Hematopoietic multipotent progenitor cell treated with erythropoietin and hydrocortisone succinate and interleukin-3 and kit ligand, for 4 days (in vitro differentiated cells): ENCODE data around the gene CHST10.
"Not testable (repeated sequence)": the region's sequence is repeated elsewhere in the genome, so short reads cannot be mapped to it uniquely, and the experiment has no call there.

Experiments used
- DNase-seq: peaks from one replicate; pipeline ENCODE4 v3.0.0-alpha.2; 2015

Gene CHST10

DNA sequence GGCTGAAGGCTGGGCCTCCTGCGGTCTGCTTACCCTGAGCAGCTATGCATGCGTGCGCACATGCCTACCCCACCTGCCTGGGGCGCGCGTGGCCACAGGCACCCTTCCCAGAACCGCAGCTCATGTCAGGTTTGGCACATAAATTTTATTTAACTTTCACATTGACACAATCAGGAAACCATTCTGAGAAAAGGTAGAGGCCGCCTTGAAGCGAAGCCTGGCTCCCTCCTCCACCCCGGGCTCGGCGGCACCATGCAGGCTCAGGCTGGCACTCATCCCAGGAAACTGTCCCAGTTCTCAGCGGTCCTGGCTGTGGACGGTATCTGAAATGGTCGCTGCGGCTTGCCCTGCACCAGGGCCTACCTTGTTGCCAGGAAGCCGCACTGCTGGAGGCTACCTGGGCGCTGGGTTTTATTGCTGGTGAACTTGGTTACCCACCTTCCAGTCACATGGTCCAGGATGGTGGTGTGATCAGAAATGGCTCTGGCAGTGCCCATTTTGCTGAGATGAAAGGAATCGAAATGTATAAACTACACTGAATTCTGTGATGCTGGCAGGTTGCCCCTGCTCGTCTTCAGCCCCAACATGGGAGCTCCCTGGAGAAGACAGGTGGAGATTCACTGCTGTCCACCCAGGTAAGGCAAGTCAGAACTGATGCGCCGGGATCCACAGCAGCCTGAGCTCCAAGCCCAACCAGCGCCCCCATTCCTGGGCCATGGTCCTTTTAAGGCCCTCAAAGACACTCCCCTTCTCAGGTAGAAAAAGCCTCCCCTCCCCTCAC is 25.5 kb downstream of the CHST10 start:
- no peak for DNase-seq

- no peak for DNase-seq
Measured at GRCh38 chr2:100390001-100390940, 27.2 kb downstream of the CHST10 start.

- no peak for DNase-seq
Measured at GRCh38 chr2:100388703-100389102, 28.8 kb downstream of the CHST10 start.

DNA sequence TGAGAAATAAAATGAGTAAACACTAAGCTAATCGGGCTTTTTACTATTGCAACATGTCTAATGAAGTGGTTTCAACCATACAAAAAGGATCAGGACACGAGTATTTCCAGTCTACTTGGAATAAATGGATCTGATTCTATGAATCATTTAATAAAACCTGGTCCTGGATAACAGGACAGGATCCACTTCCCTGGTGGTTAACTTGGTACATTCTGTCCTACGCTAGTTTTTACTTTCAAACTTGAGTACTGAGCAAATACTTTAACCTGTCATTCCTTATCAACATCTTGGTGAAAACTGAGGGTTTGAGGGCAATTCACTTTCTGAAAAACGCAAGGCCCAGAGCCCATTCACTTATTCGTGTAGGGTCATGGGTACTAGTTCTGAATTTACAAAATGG is 33.5 kb downstream of the CHST10 start:
- DNase-seq = no peak

DNA sequence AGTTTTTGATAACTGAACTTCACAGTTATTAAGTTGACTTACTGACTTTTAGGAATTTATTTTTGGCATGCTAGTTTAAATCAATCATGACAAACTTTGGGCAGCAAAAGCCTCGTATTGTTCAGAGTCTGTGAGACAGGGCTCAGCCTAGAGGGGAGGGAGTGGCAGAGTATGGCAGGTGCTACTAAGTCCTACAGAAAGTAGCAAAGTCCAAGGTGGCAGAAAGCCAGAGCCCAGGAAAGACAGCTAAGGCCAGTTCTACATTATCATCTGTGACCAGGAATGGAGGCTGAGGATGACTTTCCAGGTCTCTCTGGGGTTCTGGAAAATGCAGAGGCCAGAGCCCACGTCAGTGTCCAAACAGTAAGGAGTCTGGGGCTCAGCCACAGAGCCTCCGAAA is 34.2 kb downstream of the CHST10 start:
- DNase-seq = no peak

- peak; percentile 91 for DNase-seq
Measured at GRCh38 chr2:100381240-100381639, 36.2 kb downstream of the CHST10 start.

DNA sequence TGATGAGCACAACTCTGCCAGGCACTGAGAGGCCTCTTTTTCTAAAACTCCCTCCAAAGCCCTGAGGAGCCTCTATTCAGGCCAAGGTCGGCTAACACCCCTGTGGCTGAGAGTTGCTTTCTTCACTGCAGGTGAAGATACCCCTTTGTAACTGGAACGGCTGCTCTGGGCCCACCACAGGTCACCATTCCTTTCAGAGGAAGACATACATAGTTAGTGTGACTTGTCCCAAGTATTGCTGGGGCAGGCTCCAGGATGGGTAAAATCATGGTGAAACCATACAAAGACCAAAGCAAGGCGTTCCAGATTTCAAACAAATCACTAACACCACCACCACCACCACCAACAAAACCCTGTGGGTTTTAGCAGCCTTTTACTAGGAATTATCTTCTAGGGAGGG is 36.8 kb downstream of the CHST10 start:
- DNase-seq = no peak

- no peak for DNase-seq
Measured at GRCh38 chr2:100376836-100377235, 40.6 kb downstream of the CHST10 start.

DNA sequence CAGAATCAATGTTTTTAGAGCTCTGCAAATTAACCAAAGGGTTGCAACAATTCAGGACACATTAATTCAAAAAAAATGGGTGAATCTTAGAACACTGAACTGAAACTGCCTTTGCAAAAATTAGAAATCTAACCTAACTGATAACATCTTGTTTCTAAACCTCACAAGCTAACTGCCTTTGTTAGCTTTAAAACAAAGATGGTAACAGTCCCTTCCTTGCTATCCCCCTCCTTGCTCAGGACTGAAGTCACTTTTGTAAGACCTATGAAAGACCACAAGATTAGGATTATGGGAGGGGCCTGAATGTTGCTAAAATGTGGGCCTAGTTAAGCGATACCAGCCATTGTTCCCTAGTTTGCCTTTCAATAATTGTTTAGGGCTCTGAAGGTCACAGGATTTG is 50.3 kb downstream of the CHST10 start:
- DNase-seq = peak; percentile 26

DNA sequence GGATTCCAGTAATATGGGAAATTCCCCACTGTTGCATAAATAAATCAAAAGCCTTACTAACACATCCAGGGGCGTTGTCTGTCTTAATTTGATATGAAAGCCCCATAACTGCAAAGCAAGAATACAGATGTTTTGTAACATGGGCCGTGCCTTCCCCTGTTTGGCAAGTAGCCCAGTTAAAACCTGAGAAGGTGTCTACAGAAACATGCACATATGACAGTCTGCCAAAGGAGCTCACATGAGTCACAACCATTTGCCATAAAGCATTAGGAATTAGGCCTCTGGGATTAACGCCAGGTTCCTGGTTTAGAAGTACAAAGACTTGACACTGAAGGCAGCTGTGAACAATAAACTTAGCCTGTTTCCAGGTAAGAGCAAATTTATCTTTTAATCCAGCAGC is 52.0 kb downstream of the CHST10 start:
- no peak for DNase-seq

DNA sequence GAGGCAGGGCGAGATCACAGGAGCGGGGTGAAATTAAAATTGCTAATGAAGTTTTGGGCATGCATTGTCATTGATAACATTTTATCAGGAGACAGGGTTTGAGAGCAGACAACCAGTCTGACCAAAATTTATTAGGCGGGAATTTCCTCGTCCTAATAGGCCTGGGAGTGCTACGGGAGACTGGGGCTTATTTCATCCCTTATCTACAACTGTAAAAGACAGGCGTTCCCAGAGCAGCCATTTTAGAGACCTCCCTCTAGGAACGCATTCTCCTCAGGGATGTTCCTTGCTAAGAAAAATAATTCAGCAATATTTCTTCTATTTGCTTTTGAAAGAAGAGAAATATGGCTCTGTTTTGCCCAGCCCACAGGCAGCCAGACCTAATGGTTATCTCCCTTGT is 55.2 kb downstream of the CHST10 start:
- not testable (repeated sequence) for DNase-seq

- DNase-seq = no peak
Measured at GRCh38 chr2:100359576-100359975, 57.9 kb downstream of the CHST10 start.

DNA sequence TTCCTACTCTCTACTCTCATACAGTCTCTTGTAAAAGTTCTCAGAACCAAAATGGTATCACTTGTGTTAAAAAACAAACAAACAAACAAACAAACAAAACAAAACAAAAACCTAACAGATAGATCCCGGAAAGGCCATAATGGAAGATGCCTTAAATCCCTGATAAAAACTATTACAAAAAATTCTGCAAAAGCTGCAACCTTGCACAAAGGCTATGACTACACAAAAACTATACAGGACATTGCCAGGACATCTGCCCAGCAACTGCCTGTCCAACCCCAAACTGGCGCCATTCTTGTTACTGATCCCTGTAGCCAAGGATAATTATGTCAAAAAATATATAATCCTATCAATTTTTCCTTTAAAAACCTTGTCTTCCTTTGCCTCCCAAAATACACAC is 58.9 kb downstream of the CHST10 start:
- no peak for DNase-seq

- DNase-seq = no peak
Measured at GRCh38 chr2:100352521-100352920, 64.9 kb downstream of the CHST10 start.

DNA sequence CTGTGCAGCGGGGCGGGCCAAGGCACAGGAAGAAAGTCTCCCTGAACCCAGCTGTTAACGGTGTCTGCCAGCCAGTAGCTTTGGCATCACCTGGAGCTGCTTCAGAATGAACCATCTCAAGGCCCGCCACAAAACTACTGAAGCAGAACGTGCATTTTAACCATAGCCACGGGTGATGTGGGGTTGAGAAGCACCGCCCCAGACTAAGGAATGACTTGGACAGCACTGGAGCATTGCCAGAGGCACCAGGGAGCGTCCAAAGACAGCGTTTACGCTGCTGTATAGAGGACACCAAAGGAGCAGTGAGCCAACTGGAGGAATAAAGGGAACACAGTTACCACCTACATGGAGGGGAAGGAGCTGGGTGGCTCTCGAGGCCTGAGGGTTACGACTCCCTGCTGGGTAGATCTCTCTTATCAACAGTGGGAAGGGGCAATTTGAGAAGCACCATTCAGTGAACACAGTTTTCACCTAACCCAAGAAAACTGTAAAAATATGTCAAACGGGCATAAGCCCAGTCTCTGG is 66.7 kb downstream of the CHST10 start:
- no peak for DNase-seq

GRCh38 chr2:100345144-100345543 is 72.3 kb downstream of the CHST10 start:
- DNase-seq = not testable (repeated sequence)

GRCh38 chr2:100344433-100344832 is 73.0 kb downstream of the CHST10 start:
- DNase-seq = no peak

DNA sequence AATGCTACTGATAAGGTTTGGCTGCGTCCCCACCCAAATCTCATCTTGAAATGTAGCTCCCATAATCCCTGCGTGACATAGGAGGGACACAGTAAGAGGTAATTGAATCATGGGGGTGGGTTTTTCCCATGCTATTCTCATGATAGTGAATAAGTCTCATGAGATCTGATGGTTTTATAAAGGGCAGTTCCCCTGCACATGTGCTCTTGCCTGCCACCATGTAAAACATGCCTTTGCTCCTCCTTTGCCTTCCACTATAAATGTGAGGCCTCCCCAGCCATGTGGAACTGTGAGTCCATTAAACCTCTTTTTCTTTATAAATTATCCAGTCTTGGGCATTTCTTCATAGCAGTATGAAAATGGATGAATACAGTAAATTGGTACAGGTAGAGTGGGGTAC is 75.0 kb downstream of the CHST10 start:
- DNase-seq = not testable (repeated sequence)
